ENCODE results near the gene TRPV4.

The TRPV4 gene

GRCh38 chr12:109811624-109811995, 21.6 kb downstream of the TRPV4 start:
- no peak for DNase-seq (ENCODE audit: low read depth)
- H3K4me3 ChIP-seq (ENCODE audit: low read depth, low read length): no peak overlapping the region
- TF ChIP-seq, protein P1, sequence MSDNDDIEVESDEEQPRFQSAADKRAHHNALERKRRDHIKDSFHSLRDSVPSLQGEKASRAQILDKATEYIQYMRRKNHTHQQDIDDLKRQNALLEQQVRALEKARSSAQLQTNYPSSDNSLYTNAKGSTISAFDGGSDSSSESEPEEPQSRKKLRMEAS (IDR thresholded peaks at IDR 0.05; ENCODE audit: low read depth, low read length): no peak
- no peak for TF ChIP-seq POLR2A (IDR thresholded peaks at IDR 0.05; ENCODE audit: extremely low read depth, insufficient read length)
- TF ChIP-seq MYC (IDR thresholded peaks at IDR 0.05; ENCODE audit: low read depth, low read length): no peak
- TF ChIP-seq, protein P2, sequence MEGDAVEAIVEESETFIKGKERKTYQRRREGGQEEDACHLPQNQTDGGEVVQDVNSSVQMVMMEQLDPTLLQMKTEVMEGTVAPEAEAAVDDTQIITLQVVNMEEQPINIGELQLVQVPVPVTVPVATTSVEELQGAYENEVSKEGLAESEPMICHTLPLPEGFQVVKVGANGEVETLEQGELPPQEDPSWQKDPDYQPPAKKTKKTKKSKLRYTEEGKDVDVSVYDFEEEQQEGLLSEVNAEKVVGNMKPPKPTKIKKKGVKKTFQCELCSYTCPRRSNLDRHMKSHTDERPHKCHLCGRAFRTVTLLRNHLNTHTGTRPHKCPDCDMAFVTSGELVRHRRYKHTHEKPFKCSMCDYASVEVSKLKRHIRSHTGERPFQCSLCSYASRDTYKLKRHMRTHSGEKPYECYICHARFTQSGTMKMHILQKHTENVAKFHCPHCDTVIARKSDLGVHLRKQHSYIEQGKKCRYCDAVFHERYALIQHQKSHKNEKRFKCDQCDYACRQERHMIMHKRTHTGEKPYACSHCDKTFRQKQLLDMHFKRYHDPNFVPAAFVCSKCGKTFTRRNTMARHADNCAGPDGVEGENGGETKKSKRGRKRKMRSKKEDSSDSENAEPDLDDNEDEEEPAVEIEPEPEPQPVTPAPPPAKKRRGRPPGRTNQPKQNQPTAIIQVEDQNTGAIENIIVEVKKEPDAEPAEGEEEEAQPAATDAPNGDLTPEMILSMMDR (IDR thresholded peaks at IDR 0.05; ENCODE audit: low read depth, low read length): no peak

DNA sequence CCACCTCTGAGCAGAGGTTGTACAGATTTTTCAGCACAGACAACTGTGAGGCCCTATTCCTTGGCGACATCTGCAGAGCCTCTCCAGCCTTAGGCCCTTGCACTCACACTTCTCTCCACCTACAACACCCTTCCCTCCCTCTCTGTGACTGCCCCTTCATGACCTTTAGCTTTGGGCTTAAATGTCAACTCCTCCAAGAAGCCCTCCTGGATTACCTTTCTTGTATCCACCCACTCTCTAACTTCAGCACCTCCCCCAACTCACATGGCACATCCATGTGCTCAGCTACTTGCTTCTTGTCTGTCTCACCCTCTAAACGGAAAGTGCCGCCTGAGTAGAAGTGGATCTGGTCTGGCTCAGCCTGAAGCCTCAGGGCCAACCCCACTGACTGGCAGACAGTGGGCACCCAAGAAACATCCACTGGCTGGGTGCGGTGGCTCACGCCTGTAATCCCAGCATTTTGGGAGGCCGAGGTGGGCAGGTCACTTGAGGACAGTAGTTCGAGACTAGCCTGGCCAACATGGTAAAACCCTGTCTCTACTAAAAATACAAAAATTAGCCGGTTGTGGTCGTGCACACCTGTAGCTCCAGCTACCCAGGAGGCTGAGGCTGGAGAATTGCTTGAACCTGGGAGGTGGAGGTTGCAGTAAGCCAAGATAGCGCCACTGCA, 22.1 kb downstream of the TRPV4 start:
- H3K4me3 ChIP-seq (ENCODE audit: low read depth, low read length): no peak overlapping the region
- DNase-seq (ENCODE audit: low read depth): no peak
- TF ChIP-seq, protein P1 (IDR thresholded peaks at IDR 0.05; ENCODE audit: low read depth, low read length): no peak
- no peak for TF ChIP-seq POLR2A (IDR thresholded peaks at IDR 0.05; ENCODE audit: extremely low read depth, insufficient read length)
- TF ChIP-seq MYC (IDR thresholded peaks at IDR 0.05; ENCODE audit: low read depth, low read length): no peak
- TF ChIP-seq, protein P2 (IDR thresholded peaks at IDR 0.05; ENCODE audit: low read depth, low read length): no peak

- TF ChIP-seq, protein P1 (IDR thresholded peaks at IDR 0.05; ENCODE audit: low read depth, low read length): no peak
- TF ChIP-seq MYC (IDR thresholded peaks at IDR 0.05; ENCODE audit: low read depth, low read length) (no peak), POLR2A (IDR thresholded peaks at IDR 0.05; ENCODE audit: extremely low read depth, insufficient read length) (no peak)
- TF ChIP-seq, protein P2 (IDR thresholded peaks at IDR 0.05; ENCODE audit: low read depth, low read length): no peak
- no peak overlapping the region for H3K4me3 ChIP-seq (ENCODE audit: low read depth, low read length)
- no peak for DNase-seq (ENCODE audit: low read depth)
These were observed 24.1 kb downstream of the TRPV4 start for GRCh38 chr12:109808876-109809646.

GRCh38 chr12:109807954-109808643, 25.1 kb downstream of the TRPV4 start:
- TF ChIP-seq, protein P2 (IDR thresholded peaks at IDR 0.05; ENCODE audit: low read depth, low read length): no peak
- TF ChIP-seq MYC (IDR thresholded peaks at IDR 0.05; ENCODE audit: low read depth, low read length) (no peak), POLR2A (IDR thresholded peaks at IDR 0.05; ENCODE audit: extremely low read depth, insufficient read length) (no peak)
- TF ChIP-seq, protein P1 (IDR thresholded peaks at IDR 0.05; ENCODE audit: low read depth, low read length): no peak
- DNase-seq (ENCODE audit: low read depth): no peak
- H3K4me3 ChIP-seq (ENCODE audit: low read depth, low read length): no peak overlapping the region

- no peak overlapping the region for H3K4me3 ChIP-seq (ENCODE audit: low read depth, low read length)
- DNase-seq (ENCODE audit: low read depth): peak; percentile 79
- TF ChIP-seq POLR2A (IDR thresholded peaks at IDR 0.05; ENCODE audit: extremely low read depth, insufficient read length): no peak
- TF ChIP-seq MYC (IDR thresholded peaks at IDR 0.05; ENCODE audit: low read depth, low read length): no peak
- TF ChIP-seq, protein P1 (IDR thresholded peaks at IDR 0.05; ENCODE audit: low read depth, low read length): peak; percentile 45; the same call in 1 of the 2 replicates
- TF ChIP-seq, protein P2 (IDR thresholded peaks at IDR 0.05; ENCODE audit: low read depth, low read length): peak; percentile 99
These were observed 28.1 kb downstream of the TRPV4 start for GRCh38 chr12:109804820-109805761.

All from NB4 (cell line).